ENCODE data around the gene SLC2A9.

Gene SLC2A9

DNA sequence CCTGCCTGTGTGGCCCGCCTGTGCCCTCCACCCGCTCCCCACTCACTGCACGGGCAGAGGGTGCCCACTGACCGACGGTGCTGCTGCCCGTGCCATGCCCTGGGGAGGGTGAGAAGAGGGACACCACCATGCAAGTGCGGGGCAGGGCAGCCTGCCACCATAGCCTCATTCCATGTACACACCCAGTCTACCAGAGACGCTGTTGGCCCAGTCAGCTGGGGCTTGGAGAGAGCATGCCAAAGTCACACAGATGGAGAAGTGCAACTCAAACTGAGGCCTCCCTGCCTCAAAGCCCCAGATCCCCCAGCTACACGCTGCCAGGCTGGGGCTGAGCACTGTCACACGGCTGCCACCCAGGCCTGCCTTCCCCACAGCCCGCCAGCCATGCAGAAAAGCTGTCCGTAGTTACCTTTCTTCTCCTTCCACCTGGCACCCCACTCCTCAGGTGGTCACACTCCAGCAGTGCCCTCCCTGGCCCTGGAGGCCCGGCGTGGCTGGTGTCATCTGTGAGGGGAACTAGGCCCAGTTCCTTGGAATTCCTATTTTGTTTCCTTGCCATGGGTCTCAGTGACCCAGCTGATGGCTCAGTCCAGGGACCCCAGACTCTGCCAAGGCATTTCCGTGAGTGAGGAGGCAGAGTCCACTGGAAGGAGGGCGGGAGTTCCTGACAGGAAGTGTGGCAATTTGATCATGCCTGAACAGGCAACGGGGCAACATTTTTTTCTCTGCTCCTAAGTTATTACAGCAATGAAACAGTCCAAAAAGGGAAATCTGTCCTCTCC, at the start of gene SLC2A9:
TSS of gene SLC2A9 (minus strand) at position 627 of the 782 bp plus-strand sequence. CDS start at position 559, 68 bp downstream.
- no peak for DNase-seq

- no peak for DNase-seq
Observed at GRCh38 chr4:10069075-10069642, 47.9 kb upstream of the SLC2A9 start.

DNA sequence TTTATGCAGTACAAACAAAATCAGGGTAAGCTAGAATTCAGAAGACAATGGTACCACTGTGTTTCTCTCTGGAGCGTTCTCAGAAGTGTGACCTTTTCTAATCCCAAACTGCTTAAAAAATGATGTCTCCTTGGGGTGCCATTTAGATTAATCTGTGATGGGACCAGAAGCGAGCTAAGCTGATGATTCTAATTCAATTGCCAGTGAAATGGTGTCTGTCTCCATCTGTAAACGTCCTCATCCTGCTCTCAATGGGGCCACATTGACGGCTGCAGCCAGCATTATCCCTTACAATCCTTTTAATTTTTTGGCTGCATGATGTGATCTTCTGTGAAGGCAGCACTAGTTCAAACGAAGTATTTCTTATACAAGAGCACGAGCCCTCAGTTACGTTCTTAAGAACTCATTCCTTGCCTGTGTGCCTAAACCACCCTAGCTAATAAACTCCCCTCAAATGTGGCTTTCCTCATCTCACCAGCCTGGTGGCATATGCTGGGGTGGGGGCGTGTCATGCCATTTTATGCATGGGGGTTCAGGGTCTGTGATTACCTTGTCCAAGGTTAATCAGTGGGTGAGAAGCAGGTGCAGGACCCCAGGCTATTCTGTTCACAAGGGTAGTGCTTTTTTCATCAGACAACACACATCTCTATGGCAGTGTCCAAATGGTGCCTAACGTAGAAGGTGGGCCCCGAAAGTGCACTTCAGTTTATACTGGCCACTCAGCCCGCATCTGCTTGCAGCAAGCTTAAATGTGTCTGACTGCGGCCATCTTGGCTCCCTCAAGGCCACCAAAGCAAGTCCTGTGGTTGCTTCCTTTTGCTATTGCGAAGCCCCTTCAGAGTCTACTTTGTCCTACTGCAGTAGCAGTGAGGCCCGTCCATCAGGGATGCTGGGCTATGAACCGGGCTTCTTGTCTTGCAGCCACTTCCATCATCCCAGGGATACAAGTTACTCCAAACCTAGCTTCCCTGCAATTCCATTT, 45.7 kb upstream of the SLC2A9 start:
- no peak for DNase-seq

GRCh38 chr4:10066206-10066605, 44.9 kb upstream of the SLC2A9 start:
- DNase-seq, result no peak

GRCh38 chr4:10063544-10064300, 42.4 kb upstream of the SLC2A9 start:
- no peak for DNase-seq

DNA sequence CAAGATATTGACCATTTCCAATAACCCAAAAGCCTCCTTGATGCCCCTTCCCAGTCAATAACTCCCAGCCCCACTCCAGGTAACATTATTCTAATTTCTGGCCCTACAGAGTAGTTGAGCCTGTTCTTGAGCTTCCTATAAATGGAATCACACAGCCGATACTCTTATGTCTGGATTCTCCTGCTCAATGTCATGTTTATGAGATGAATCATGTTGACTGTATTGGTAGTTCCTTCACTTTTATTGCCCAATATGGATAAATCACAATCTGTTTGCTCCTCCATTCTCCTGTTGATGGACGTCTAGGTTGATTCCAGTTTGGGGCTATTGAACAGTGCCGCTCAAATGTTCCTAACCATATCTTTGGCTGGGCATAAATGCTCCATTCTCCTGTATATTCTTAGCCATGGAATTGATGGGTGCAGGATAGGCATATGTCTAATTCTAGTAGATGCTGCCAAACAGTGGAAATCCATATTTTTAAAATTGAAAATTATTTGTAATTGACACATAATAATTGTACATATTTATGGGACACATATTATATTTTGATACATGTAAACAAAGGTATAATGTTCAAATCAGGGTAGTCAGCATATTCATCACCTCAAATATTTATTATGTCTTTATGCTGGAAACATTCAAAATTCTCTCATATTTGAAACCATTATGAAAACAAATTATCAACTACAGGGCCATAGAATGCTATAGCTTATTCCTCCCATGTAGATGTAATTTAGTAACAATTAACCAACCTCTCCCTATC, 40.5 kb upstream of the SLC2A9 start:
- no peak for DNase-seq

DNA sequence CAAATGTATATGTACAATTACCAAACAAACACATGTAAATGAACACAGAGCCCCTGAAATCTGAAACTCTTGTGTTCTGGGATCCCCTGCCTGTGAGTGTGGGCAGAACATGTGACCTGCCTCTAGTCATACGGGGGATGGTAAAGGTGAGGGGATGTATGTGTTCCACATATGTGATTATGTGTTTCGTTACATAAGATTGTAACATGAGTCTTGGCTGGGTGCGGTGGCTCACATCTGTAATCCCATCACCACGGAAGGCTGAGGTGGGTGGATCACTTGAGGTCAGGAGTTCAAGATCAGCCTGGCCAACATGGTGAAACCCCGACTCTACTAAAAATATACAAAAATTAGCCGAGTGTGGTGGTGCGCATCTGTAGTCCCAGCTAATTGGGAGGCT, 37.1 kb upstream of the SLC2A9 start:
- DNase-seq, result no peak

- no peak for DNase-seq
Observed at GRCh38 chr4:10057023-10057395, 35.7 kb upstream of the SLC2A9 start.

- DNase-seq, result no peak
Observed at GRCh38 chr4:10056334-10057022, 35.2 kb upstream of the SLC2A9 start.

DNA sequence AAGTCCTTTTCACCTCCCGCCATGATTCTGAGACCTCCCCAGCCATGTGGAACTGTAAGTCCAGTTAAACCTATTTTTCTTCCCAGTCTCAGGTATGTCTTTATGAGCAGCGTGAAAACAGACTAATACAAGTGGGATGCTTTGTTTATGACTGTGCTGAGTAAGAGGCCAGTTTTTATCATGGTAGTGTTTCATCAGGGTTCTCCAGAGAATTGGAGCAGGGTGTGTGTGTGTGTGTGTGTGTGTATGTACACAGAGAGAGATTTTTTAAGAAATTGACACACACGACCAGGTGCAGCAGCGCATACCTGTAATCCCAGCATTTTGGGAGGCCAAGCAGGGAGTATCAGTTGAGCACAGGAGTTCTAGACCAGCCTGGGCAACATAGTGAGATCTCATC, 34.6 kb upstream of the SLC2A9 start:
- no peak for DNase-seq

GRCh38 chr4:10054571-10055041, 33.3 kb upstream of the SLC2A9 start:
- no peak for DNase-seq

- no peak for DNase-seq
Observed at GRCh38 chr4:10053635-10054453, 32.5 kb upstream of the SLC2A9 start.

GRCh38 chr4:10051517-10052135, 30.3 kb upstream of the SLC2A9 start:
- DNase-seq, result no peak

GRCh38 chr4:10050721-10051120, 29.4 kb upstream of the SLC2A9 start:
- DNase-seq, result no peak

- DNase-seq, result no peak
Observed at GRCh38 chr4:10050261-10050661, 29.0 kb upstream of the SLC2A9 start.

GRCh38 chr4:10048941-10049697, 27.8 kb upstream of the SLC2A9 start:
- DNase-seq, result no peak

GRCh38 chr4:10047967-10048366, 26.7 kb upstream of the SLC2A9 start:
- no peak for DNase-seq

GRCh38 chr4:10046471-10046870, 25.2 kb upstream of the SLC2A9 start:
- no peak for DNase-seq

GRCh38 chr4:10045481-10045880, 24.2 kb upstream of the SLC2A9 start:
- DNase-seq, result no peak

Measured in stimulated activated naive CD4-positive, alpha-beta T cell (primary cell).